Psoas muscle (tissue), 8 donors: Measurements from ENCODE around the gene CCDC175. TPM values are rescaled to one million over a fixed set of nuclear protein-coding genes. Genes with fewer than 3 reads are reported as not detected.

ENCODE experiments used
- ATAC-seq, 4 donors: fragments of 200-7000 bp; cut with Tn5 transposase; one replicate each; pipeline ENCODE4 v1.9.1; 2020; ENCODE audit warnings: moderate library complexity in 3 of 4, mild to moderate bottlenecking in 2 of 4
- DNase-seq, 2 donors: peaks; one replicate each; pipeline ENCODE4 v3.0.0-alpha.2; 2020
- H3K27ac ChIP-seq: fragments of 200-600 bp; one replicate; pipeline ENCODE4 v1.8.0; 2022
- H3K27me3 ChIP-seq, 3 donors: fragments of 200-600 bp in 1 of 3; one replicate each; pipeline versions ENCODE4 v1.6.1 to v1.8.0; 2013 to 2022; ENCODE audit warnings: low read length in 2 of 3, mild to moderate bottlenecking in 2 of 3, moderate library complexity in 1 of 3; ENCODE audit not compliant: insufficient read depth in 3 of 3
- H3K36me3 ChIP-seq, 2 donors: fragments of 200-600 bp in 1 of 2; one replicate each; pipeline versions ENCODE4 v1.6.1 to v1.8.0; 2013 to 2022; ENCODE audit warnings: low read depth in 1 of 2, mild to moderate bottlenecking in 1 of 2, moderate library complexity in 1 of 2; ENCODE audit not compliant: insufficient read depth in 1 of 2
- H3K4me1 ChIP-seq: fragments of 200-600 bp; one replicate; pipeline ENCODE4 v1.8.0; 2022
- H3K4me3 ChIP-seq: fragments of 200-600 bp; one replicate; pipeline ENCODE4 v1.8.0; 2022; ENCODE audit warnings: mild to moderate bottlenecking
- H3K9me3 ChIP-seq: fragments of 200-600 bp; one replicate; pipeline ENCODE4 v1.8.0; 2022
- CTCF ChIP-seq: fragments of 200-600 bp; IDR thresholded peaks from one replicate; pipeline ENCODE4 v1.8.0; 2022; ENCODE audit warnings: antibody characterized with exemption
- WGBS, 3 donors: extraction: QIAGEN DNeasy Blood & Tissue Kit; methylation state at CpG; one replicate each; pipeline versions ENCODE4 v1.1.6 to v1.1.7; 2013; 5-methylcytosine and 5-hydroxymethylcytosine counted together
- intact Hi-C, 2 donors: fragments of 100-400 bp; cut with DNase I; formaldehyde crosslinking; loops; one replicate each; pipeline versions ENCODE4 v1.11.0 to v1.14.2; 2022
- polyA plus RNA-seq, 3 donors: library from polyadenylated mRNA; stranded (reverse); fragments of 200-250 nt; gene quantifications; one replicate each; pipeline ENCODE4 v1.2.3, GENCODE V29; 2013
- total RNA-seq, 4 donors: library from RNA; stranded (reverse); fragmentation: NEBNext Ultra II Directional in 2 of 4; extraction: Animal tissue kit (Norgen Biotek cat#: 25700) in 2 of 4; gene quantifications; one replicate each; pipeline versions ENCODE4 v1.2.1 to v1.2.4, GENCODE V29; 2021 to 2023
- donor health status: healthy with polysubstance abuse.
- donor health status: DM: no; HTN: no; CAD: no; lungs with moderate emphysema.
- donor health status: Bipolar disorder and iron deficiency.
- donor health status: healthy.
- donor health status: DM: yes; HTN: yes; CAD: no.
- donor health status: DM: no; HTN: no; CAD: no.
- donor health status: DM: no; HTN: no; CAD: no.
- donor health status: DM: yes; HTN: yes; CAD: no.

The CCDC175 gene
- total and polyA plus RNA-seq, 7 donors: not detected

GRCh38 chr14:59500732-59501131, 75.9 kb downstream of the CCDC175 start:
- no peak overlapping the region for H3K4me3 ChIP-seq
- H3K36me3 ChIP-seq: peaks cover 0 to 70% of the 10 kb centered on the region in 2 donors
- no peak overlapping the region for H3K27ac ChIP-seq
- WGBS, 3 donors: 37 to 59% (median 40%) methylated on average over 3 of the region's 3 CpGs
- no peaks in the 10 kb centered on the region for H3K9me3 ChIP-seq
- ATAC-seq (no peak), DNase-seq (no peak)
- H3K27me3 ChIP-seq: no peaks in the 10 kb centered on the region
- intact Hi-C loops: loop anchor here in 1 of 2 donors (10.0 kb wide), 1 partner anchor 684 kb away; no protein-coding TSS in a partner anchor
- no peaks in the 10 kb centered on the region for H3K4me1 ChIP-seq
- no peak for TF ChIP-seq CTCF

GRCh38 chr14:59492384-59492783, 84.2 kb downstream of the CCDC175 start:
- intact Hi-C loops: no loop called here
- Histone ChIP-seq H3K36me3 (peaks cover 6 to 100% of the 10 kb centered on the region in 2 donors), H3K27ac (no peak overlapping the region), H3K4me3 (no peak overlapping the region), H3K9me3 (no peaks in the 10 kb centered on the region), H3K4me1 (peaks cover 5% of the 10 kb centered on the region), H3K27me3 (no peaks in the 10 kb centered on the region)
- no peak for TF ChIP-seq CTCF
- 31 to 44% (median 34%) methylated on average over 1 of the region's 1 CpG for WGBS, 3 donors
- DNase-seq (no peak), ATAC-seq (no peak)

- Histone ChIP-seq H3K4me3 (no peak overlapping the region), H3K27ac (no peak overlapping the region), H3K9me3 (no peaks in the 10 kb centered on the region), H3K36me3 (peaks cover 6 to 83% of the 10 kb centered on the region in 2 donors), H3K27me3 (no peaks in the 10 kb centered on the region), H3K4me1 (peaks cover 15% of the 10 kb centered on the region)
- no peak for DNase-seq
- ATAC-seq: no peak
- WGBS, 3 donors: 91 to 94% (median 94%) methylated on average over 3 of the region's 3 CpGs
- intact Hi-C loops: no loop called here
- TF ChIP-seq CTCF: no peak
These were observed 85.9 kb downstream of the CCDC175 start for GRCh38 chr14:59490756-59491155.

GRCh38 chr14:59484639-59485175, 91.9 kb downstream of the CCDC175 start:
- H3K4me3 ChIP-seq: peak overlapping the region; percentile 93
- WGBS, 3 donors: 0 to 1% (median 0%) methylated on average over 32 of the region's 32 CpGs
- intact Hi-C loops: no loop called here

More at GRCh38 chr14:59484639-59485175, 91.9 kb downstream of the CCDC175 start:
- DNase-seq: no peak
- H3K27ac ChIP-seq: peak overlapping the region; percentile 92
- H3K27me3 ChIP-seq: no peaks in the 10 kb centered on the region
- H3K9me3 ChIP-seq: no peaks in the 10 kb centered on the region
- H3K36me3 ChIP-seq: peaks cover 4 to 23% of the 10 kb centered on the region in 2 donors
- ATAC-seq: peak; percentile 53 to 71 (median 56)
- TF ChIP-seq CTCF: no peak
- peaks cover 45% of the 10 kb centered on the region for H3K4me1 ChIP-seq
